NB4 (cell line): ENCODE data around the gene KLHL21.
"Not testable (repeated sequence)": the region's sequence is repeated elsewhere in the genome, so short reads cannot be mapped to it uniquely, and the experiment has no call there.

Source experiments
- CTCF ChIP-seq: IDR thresholded peaks from one replicate; pipeline ENCODE4 v1.5.1; 2012; ENCODE audit warnings: low read depth, low read length
- MAX ChIP-seq: IDR thresholded peaks from 2 replicates; pipeline ENCODE4 v1.6.1; 2011; ENCODE audit warnings: low read depth, low read length
- MYC ChIP-seq: IDR thresholded peaks from 2 replicates; pipeline ENCODE4 v1.6.1; 2011; ENCODE audit warnings: low read depth, low read length
- POLR2A ChIP-seq: IDR thresholded peaks from 2 replicates; pipeline ENCODE4 v1.6.1; 2011; ENCODE audit warnings: mild to moderate bottlenecking; ENCODE audit not compliant: insufficient read length; ENCODE audit errors: extremely low read depth

- TF ChIP-seq MAX, CTCF, POLR2A, MYC: not testable (repeated sequence)
Measured at GRCh38 chr1:6559161-6559560, 43.5 kb downstream of the KLHL21 start.
